GM21423 (cell line): Measurements from ENCODE around the gene KDM2B.
A peak's percentile ranks its signal among the peaks of the same experiment; 100 is the strongest.

Experiments used
- ATAC-seq: cut with Tn5 transposase; IDR thresholded peaks from one replicate; pipeline ENCODE4 v1.9.1; 2021; ENCODE audit warnings: mild to moderate bottlenecking, moderate library complexity; ENCODE audit not compliant: unreplicated experiment

Gene KDM2B

DNA sequence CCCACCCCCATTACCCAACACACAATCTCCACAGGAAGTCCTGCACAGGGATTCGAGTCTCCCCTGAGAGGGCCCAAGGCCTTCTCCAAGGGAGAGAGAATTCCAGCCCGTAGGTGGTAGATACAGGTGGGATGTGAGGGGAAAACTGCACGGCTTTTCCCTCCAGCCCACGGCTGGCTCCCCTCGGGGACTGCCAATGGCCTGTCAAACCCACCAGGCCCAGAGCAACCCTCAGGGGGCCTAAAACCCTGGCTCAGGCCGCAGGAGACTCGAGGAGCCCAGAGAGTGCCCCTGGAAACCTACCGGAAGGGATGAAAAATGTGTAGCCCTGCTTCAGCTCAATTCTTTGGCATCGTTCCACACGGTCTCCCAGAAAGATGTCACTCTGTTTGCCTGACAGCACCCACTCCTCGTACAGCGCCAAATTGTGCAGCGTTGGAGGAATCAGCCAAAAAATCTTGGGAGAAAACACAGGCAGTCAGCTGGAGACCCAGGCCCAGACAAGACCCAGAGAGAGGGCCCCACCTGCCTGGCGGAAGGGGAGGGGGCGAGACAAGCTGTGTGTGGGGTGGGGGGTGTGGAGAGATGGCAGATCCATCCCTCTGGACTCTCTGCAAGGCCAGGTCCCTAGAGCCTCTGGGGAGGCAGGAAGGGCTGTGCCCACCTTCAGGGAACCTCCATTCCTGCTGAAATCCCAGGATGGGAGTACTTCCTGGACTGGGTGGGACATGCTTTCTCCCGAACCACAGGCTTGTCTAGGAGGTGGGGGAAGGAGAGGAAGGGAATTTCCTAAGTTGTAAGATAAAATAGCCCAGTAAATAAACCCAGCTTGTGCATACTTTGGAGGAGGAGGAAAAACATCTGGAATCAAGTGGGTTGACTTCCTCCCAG is 48.1 kb downstream of the KDM2B start:
- no peak for ATAC-seq

DNA sequence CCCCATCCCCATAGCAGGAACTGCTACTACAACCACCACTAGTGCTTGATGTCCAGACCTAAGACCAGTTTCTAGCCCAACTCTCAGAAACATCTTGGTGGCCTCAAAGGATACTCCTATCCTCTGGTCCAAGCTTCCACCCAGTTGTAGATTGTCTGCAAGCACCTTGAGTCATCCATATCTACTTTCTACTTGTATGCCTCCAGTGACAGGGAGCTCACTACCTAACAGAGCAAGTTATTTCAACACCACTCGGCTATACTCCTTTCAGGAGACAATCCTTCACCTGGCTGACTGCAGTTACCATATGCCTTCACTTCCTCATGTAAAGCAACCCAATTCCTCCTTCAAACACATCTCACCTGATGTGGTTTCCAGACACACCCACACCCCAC is 49.5 kb downstream of the KDM2B start:
- ATAC-seq, result no peak

DNA sequence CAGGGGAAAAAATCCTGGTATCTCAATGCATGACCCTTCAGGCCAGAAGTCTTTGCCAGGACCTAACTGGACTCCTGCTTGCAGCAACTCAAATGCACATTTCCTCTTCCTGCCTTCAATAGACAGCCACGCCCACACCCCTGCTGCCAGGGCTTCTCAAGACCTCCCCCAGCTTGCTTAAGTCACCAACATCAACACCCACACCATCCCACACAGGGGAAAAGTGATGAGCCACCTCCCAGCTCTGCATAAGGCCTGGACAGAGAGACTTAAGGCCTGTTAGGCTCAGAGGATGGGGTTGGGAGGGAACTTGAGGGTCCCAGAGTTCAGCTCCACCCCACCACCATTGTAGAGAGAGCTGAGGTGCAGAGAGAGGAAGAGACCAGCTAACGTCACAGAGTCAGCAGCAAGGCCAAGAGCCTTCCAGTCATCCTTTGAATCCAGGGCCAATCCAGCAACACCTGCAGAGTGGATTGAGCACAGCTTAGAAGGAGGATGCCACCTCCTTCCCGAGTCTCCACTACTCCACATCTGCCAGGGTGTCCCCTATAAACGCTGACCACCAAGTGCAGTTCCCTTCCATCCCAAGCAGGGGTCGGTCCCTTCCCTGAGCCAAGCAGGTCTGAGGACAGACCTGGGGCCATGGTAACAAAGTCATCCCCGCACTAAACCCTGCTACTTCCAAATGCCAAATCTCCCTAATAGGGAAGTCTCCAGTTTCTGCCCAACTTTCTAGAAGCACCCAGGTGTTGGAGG is 50.0 kb downstream of the KDM2B start:
- peak; percentile 40 for ATAC-seq

DNA sequence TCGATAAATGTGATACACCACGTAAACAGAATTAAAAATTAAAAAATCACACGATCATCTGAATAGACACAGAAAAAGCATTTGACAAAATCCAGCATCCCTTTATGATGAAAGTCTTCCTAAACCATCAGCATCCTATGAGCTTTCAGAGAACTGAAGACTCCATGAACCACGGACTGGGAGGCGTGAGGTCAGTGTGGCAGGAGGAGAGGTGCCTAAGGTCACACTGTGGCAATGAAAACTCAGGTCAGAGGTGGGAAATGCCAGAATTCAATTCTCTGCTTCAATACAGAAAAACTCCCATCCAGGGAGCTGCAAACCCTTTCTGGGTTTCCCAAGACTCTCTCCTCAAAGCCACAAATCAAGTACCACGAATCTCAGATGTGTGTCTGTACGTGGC is 51.6 kb downstream of the KDM2B start:
- no peak for ATAC-seq

DNA sequence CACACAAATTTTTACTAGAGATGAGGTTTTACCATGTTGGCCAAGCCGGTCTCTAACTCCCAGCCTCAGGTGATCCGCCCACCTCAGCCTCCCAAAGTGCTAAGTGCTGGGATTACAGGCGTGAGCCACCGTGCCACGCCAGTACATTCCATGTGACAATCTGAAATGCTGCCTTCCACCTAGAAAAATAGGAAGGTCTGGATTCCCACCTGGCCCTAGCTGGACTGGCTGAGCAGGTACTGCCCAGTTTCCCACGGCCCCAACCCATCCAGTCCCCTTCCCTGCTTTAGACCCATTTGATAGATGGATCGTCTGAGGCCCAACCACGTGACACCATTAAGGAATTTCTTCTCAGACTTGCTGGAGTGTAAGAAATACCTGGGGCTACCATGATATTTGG is 55.4 kb downstream of the KDM2B start:
- ATAC-seq, result no peak

DNA sequence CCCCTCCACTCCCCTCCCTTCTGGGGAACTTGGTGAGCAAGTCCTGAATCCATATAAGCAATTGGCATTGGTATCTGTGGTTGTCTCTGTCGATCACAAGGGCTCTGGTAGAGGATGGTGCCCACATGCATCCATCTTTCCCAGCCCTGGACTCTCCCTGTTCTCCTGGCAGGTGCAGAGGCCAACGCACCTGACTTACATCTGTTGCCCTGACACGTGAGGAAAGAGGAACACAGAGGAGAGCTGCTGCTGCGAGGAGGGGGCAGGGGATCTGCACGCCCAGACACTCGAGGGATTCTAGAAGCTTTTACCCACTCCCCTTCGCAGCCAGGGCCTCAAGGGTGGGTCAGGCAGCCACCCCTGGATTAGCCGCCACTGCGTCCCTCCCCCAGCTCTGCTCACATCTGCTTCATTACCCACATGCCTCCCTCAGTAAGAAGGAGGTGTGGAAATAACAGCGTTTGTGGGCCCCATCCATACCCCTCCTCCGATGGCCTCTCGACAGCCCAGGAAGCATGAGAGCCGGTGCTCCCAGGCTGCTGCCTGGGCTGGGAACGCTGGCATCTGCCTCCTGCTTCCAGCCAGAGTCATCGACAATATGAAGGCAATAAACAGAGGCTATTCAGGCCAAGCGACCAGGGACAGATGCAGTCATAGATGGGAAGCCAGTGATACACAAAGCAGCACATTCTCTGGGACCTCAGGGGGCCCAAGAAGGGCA is 56.5 kb downstream of the KDM2B start:
- ATAC-seq, result no peak

DNA sequence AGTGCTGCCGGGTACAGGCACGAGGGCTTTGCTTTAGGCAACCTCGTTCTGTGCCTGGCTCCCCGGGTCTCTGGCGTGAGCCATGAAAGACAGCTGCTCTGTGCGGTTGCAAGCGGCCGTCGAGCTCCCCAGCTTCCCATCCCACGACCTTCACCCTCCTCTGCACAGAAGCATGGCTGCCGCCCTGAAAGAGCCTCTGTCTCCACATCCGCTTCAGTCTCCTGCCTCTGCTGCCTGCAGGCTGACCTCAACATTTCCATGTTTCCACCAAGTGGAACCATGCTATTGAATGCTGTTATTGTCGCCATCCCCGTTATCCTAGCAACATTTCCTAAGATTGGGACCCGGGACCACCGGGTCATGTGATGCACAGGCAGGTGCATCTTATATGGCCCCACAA is 57.1 kb downstream of the KDM2B start:
- ATAC-seq, result no peak

DNA sequence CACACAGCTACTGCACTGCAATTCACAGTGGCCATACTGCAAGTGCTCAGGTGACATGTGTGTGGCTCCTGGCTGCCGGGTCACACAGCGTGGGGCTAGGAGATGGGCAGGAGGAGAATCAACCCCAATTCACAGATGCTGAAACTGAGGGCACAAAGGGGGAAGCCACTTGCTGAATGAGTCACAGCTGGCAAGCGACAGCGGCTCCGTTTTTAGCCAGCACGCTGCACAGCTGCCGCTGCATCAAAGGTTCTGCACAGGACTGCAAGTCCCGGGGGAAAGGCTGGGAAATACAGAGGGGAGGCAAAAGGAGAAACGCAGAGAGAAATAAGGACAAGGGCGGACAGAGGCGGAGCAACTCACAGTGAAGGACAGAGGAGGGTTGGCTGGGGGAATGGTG is 57.9 kb downstream of the KDM2B start:
- peak; percentile 59 for ATAC-seq

DNA sequence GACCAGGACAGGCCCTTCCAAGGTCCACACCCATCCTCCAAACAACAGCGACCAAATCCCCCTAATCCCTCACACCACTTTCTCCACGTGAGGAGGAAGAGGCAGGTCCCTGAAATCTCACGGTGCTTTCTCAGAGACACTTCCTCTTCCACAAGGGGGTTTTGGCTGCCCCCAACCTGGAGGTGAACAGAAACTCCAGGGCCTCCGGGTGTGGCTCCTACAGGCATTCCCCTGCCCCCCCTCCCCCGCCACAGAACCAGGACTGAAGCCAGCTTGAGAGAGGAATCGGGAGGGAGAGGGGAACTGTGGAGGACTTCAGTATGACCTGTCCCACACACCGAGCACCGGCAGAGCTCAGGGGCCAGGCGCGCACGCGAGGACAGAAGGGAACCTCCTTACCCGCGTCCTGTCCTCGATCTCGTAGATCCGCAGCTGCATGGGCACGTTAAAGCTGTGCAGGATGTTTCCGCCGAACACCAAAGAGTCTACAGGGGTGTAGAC is 60.2 kb downstream of the KDM2B start:
- no peak for ATAC-seq

DNA sequence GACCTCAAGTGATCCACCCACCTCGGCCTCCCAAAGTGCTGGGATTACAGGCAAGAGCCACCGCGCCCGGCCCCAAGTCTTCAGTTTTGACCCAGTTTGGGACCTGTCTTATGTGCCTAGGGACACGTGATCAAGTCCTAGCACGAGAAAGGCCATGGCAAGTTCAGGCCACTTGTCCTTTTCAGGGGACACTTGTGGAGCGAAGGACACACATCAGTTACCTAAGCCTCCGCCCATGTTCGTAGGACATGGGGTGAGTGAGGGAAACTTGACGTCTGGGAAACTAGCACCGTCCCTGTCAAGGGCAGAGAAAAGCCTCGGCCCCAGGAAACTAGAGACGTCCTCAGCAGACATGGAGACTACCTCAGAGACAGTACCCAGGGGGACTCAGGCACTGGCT is 60.7 kb downstream of the KDM2B start:
- no peak for ATAC-seq

DNA sequence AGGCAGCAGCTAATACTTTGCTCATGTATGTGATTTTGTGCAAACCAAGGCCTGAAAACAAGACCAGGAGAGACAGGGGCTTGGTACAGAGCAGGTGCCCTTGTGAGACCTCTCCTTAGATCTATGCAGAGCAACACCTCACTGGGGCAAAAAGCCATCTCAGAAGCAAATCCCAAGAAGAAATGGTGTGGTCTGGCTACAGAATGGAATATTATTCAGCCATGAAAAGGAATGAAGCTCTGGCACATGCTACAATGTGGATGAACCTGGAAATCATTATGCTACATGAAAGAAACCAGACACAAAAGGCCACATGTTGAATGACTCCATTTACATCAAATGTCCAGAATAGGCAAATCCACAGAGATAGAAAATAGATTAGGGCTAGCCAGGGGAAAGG is 61.6 kb downstream of the KDM2B start:
- ATAC-seq, result no peak

DNA sequence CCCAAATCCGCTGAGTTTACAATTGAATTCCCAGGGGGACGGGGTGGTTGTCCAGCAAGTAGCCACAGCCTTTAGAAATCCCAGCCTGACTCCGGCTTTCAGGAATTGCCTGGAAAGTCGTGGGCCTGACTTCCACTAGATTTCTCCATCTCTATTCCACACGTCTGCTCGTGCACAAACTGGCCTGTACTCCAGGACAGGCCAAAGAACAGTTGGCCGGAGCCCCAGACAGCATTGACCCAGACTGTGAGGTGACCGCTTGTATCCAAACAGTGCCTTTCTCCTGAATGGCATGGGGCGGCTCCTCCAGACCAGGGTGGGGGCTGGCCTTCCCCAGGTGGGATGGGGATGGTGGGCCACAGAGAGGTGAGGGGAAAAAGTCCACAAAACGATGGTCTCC is 62.2 kb downstream of the KDM2B start:
- no peak for ATAC-seq

DNA sequence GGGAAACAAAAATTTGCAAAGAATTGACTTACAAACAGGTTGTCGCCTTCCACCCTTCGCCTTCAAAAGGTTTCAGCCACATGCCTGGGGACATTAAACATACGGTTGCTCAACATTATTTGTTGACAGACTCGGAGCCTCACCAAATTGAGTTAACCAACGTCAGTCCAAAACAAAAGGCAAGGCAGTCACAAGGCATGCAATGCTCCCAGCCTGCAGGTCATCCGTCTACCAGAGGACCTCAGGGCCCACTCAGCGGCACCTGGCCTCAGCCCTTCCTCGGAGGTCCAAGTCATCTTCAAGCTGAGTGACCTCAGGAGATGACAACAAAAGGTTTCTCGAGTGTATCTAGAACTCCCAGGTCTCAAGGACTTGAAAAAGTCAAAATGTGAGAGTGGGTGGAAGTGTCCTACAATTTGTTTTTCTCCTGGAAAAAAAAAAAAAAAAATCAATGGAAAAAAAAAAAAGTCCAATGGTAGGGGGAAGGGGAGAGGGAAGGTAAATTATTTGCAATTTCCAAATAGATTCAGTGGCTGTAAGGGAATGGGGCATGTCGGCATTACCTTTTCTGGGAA is 64.3 kb downstream of the KDM2B start:
- no peak for ATAC-seq

DNA sequence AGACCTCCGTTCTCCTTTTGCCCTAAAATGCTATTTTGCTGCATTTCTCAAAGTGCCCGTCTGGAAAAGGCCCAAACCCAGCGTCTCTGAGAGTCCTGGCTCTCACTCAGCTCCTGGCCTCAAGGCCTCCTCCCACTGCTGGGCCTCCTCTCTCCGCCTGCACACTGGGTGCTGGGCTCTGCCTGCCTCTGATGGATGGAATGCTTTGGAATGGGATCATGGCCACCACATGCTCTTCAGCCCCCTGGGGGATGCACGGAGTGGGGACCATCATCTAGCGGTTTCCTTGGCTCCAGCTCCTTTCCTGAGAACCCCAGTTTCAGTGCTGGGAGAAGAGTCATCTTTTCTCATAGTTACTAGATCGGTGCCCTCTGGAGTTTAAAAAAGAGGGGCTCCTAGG is 65.2 kb downstream of the KDM2B start:
- no peak for ATAC-seq

DNA sequence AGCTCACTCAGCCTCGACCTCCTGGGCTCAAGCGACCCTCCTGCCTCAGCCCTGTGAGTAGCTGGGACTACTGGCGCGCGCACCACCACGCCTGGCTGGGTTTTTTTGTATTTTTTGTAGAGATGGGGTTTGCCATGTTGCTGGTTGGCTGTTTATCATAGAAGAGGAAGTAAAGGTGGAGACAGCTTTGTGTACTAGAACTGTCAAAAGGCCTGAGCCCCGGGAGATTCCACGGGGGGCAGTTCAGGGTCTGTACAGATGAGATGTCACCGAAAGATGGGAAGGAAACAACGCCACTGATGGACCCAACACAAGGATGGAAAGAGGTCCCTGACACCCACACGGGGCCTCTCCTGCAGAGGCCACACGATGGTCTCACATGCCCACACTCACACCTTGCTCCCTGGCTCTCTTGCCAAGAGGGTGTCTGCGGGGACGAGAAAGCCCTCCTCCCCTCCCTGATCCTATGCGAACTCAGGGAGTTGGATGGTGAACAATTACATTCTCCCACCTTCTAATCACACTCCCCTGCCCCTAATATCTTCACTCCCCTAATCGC is 66.6 kb downstream of the KDM2B start:
- ATAC-seq, result peak; percentile 40

DNA sequence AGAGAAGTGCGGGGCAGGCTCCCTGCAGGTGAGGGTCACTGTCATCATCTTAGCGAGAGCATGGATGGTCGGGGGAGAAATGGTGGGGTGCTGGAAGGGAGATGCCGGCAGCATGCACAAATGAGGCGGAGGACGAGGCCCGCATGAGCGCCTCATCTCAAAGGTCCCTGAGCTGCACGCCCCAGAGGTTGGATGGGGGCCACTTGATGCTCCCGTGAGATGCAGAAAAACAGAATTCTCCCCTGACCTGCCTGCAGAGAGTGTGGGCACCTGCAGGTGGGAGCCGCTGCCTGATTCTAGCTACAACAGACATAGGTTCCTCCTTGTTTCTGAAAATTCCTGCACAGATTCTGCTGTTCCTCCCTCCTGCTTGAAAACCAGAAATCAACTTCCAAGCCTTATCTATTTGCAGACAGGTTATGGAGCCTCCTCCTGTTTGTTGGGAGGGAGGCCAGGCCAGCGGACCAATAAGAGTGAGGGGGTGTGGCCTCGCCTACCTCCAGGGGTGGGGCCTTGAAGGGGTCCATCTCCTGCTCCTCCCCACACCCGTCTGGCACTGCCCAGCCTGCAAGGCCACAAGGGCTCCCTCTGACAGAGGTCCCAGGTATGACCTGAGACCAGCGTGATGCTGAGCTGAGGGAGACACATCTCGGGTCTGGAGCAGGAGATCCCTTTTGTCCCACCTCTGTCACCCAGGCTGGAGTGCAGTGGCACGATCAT is 67.2 kb downstream of the KDM2B start:
- ATAC-seq, result peak; percentile 70

DNA sequence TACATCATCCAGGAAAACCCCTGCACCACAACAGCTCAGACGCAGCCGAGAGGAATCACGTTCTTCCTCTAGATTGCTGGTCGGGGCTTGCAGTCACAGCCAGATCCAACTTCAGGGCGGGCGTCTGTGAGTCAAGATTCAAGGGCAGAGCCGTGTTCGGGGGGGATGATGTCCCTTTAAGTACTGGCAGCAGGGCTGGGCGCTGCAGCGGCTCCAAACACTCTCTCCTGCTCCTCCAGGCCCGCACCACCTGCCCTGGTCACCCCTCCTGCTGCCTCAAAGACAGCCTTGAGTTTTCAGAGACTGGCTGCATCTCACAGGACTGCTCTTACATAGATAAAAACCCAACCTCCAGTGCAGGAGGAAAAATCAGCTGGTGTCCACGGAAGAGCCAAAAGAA is 68.3 kb downstream of the KDM2B start:
- ATAC-seq, result no peak

DNA sequence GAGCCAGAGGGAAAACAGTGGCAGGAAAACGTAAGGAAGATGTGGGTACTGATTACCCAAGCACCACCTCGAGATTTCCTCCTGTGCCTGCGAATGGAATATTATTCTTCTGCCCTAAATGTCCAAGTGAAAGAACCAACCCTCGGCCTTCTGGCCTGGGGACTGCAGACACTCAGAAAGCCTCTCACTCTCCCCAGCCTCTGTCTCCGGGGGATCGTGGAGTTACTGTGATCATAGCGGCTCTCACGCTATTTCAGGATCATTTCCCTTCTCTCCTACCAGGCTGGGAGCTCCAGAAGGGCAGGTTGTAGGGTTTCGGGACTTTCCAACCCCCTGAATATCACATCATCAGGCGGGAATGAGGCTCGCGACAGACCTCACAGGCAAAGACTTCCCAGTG is 68.9 kb downstream of the KDM2B start:
- no peak for ATAC-seq

DNA sequence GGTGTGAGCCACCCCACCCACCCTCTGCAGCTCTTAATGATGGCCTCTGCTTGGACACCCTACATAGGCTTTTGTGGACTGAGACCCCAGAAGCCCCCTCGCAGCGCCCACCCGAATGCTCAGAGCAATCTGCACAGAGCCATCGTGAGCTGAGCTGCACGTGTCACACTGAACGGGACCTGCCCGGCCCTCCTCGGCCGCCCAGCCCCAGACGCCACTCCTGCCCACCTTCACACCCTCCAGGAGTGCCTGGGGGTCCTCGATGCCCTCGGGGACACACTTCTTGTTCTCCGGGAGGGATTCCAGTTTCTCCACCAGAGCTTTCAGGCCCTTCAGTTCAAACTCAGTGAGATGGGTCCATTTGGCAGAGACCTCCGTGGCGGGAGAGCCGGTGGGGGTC is 71.5 kb downstream of the KDM2B start:
- no peak for ATAC-seq

DNA sequence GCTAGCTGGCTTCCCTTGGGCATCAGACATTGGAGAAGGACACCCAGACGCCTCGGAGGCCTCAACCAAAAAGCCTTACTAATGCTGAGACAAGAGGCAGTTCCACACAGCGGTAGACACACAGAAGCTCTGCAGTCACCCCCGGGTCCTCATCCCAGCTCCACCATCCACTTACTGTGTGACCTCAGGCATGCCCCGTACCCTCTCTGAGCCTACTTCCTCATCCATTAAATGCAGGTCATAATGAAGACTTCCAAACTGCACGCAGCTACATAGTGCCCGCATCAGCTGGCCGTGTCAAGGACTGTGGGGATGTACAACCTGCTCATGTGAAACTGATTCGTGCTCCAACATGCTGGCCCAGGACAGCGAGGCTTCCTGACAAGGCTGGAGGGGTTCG is 72.3 kb downstream of the KDM2B start:
- ATAC-seq, result no peak
